HG02571 (cell line): ENCODE data around the gene PNMA8A.
"Not testable (repeated sequence)": the region's sequence is repeated elsewhere in the genome, so short reads cannot be mapped to it uniquely, and the experiment has no call there.

Experiments
- ATAC-seq: cut with Tn5 transposase; IDR thresholded peaks from one replicate; pipeline ENCODE4 v1.9.1; 2021; ENCODE audit warnings: mild to moderate bottlenecking, moderate library complexity; ENCODE audit not compliant: unreplicated experiment

Gene PNMA8A

GRCh38 chr19:46471116-46471733, at the start of gene PNMA8A:
Gene PNMA8A, minus strand, starts transcription at chr19:46471563. Its CDS starts 528 bp downstream, at chr19:46471035.
- ATAC-seq: no peak

GRCh38 chr19:46520616-46521015, 49.3 kb upstream of the PNMA8A start:
- no peak for ATAC-seq

DNA sequence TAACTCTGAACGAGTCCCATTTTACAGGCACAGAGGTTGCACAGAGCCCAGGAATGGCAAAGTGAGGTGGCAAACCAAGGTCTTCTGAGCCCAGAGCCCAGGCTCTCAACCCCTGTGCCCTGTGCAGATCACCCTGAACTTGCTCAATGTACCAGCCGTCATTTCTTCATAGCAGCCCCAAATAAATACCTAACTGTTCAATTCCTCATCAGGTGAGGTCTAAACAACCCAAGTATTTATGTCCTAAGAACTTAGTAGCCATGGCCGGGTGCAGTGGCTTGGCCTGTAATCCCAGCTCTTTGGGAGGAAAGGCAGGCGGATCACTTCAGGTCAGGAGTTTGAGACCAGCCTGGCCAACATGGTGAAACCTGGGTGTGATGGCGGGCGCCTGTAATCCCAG, 46.1 kb upstream of the PNMA8A start:
- ATAC-seq: no peak

DNA sequence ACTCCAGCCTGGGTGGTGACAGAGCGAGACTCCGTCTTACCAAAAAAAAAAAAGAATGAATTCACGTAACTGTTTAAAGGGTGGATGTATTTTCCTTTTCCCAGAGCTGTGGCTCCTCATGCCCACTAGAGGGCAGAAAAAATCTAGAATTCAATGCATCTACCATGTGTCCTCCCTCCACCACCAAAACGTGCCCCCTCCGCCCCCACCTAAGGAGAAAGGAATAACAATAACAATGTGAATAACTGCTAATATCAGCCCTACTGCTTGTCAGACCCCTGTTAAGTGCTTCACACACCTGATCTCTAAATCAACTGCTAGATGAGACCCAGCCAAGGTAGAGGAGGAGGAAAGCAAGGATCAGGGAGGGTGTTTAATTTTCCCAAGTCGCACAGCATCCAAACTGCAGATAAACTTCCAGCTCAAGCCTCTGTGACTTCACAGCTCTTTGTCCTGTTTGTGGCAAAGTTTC, 44.6 kb upstream of the PNMA8A start:
- ATAC-seq: no peak

- ATAC-seq: no peak
These were observed 43.9 kb upstream of the PNMA8A start for GRCh38 chr19:46515290-46515609.

DNA sequence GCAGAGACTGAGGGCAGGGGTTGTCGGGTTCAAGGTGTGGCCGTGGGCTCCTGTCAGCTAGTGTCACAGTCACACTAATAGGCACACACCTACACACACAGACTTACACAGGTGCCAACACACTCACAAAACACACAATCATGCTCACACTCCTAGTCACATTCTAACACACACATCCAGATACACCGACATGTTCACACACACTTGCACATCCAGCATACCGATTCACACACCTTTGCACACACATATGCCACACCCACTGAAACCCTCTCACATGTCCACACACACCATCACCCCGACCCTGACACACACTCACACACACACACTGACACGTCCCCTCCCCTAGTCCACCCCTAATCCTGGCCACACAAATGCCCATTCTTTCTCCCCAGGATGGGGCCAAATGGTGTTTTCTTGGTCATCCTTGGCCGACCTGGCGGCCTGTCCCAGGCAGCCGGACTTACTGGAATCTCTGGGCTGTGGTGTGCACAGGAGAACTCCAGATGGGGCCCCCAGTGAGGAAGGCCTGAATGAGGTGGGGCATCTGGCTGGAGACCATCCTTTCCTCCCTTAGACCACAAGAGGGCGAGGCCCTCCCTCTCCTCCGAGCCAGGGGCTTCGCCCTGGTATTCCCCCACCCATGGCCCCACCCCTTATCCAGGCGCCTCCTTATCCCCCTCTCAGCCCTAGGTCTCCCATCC, 43.4 kb upstream of the PNMA8A start:
- ATAC-seq: no peak

GRCh38 chr19:46513461-46514236, 42.3 kb upstream of the PNMA8A start:
- no peak for ATAC-seq

GRCh38 chr19:46511237-46511636, 39.9 kb upstream of the PNMA8A start:
- ATAC-seq: no peak

DNA sequence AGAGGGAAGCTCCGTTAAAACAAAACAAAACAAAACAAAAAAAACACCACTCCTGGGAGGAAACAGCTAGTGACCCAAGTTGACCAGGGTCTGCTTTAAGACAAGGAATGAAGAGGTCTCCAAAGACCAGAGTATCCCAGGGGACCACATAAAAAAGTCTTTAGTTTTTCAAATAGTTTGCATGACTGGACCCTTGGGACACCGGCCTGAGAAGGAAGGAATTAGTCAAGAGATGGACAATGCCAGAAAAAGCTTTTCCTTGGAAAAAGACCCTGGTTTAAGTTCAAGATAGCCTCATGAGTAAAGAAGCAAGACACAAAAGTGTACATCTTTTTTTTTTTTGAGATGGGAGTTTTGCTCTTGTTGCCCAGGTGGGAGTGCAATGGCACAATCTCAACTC, 36.8 kb upstream of the PNMA8A start:
- ATAC-seq: no peak

DNA sequence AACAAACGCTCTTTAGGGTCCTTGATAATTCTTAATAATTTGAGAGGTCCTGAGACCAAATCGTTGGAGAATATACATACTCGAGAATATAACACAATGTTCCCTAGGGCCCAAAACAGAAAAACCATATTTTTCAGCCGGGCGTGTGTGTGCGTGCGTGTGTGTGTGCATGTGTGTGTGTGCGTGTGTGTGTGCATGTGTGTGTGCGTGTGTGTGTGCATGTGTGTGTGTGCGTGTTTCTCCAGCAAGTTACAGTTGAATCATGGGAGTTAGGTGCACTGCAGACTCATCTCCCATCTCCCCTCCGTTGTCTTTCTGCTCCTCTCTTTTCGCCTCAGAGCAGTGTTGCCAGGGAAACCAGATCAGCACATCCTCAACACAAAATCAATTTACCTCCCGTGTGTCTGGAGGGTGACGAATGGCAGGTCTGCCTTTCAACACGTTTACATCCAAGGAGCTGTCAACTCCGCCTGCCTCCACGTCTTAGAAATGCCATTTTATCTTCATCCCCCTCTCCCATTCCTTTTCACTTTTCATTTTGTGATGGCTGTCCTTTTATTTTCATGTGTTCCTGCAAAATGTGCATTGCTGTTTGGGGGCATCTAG, 32.6 kb upstream of the PNMA8A start:
- ATAC-seq: no peak

- ATAC-seq: no peak
These were observed 31.5 kb upstream of the PNMA8A start for GRCh38 chr19:46502891-46503290.

DNA sequence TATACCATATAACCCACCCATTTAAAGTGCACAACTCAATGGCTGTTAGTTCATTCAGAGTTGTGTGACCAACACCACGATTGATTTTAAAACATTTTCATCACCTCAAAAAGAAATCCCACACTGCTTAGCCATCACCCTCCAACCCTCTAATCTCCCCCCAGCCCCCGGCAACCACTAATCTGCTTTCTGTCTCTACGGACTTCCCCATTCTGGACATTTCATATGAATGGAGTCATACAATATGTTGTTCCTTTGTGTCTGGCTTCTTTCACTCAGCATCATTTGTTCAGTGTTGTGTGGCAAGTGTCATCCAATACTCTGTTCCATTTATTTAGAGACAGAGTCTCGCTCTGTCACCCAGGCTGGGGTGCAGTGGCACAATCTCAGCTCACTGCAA, 28.3 kb upstream of the PNMA8A start:
- no peak for ATAC-seq

GRCh38 chr19:46497773-46498172, 26.4 kb upstream of the PNMA8A start:
- no peak for ATAC-seq

DNA sequence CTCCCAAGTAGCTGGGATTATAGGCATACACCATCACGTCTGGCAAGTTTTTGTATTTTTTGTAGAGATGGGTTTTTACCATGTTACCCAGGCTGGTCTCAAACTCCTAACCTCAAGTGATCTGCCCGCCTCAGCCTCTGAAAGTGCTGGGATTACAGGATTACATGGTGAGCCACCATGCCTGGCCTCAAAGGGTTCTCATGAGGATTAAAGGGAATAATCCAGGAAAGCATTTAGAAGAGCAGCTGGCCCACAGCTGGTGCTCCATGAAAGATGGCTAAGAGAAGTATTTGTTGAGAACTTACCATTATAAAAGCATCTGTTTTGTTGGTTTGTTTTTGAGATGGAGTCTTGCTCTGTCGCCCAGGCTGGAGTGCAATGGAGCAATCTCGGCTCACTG, 25.5 kb upstream of the PNMA8A start:
- not testable (repeated sequence) for ATAC-seq

DNA sequence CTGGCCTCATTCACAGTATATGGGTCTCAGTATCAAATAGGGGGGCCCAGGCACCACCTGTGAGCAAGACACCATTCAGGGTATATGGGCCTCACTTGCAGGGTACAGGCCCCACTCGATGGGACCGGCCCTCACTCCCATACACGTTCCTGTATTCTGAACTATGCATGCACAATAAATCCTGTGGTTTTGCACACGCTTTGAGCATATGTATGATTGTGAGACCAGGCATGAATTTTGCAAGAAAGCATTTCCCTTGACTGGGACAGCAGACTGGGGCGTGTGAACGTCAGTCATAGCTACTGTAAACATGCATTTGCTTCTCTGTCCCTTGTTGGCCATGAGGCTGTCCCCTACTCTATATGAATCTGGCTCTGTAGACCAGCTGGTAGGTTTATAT, 24.9 kb upstream of the PNMA8A start:
- ATAC-seq: no peak

GRCh38 chr19:46495786-46496099, 24.4 kb upstream of the PNMA8A start, which contains the start of gene PNMA8B:
Gene PNMA8B, minus strand, starts transcription at chr19:46495867. Its CDS starts 402 bp downstream, at chr19:46495465.
- ATAC-seq: no peak

- ATAC-seq: no peak
These were observed 23.8 kb upstream of the PNMA8A start for GRCh38 chr19:46494941-46495785.

GRCh38 chr19:46494146-46494940, 23.0 kb upstream of the PNMA8A start:
- ATAC-seq: no peak

GRCh38 chr19:46493236-46494145, 22.1 kb upstream of the PNMA8A start:
- ATAC-seq: no peak
